PC-9 (cell line): ENCODE measurements around the gene CNTN6. TPM values are rescaled to one million over a fixed set of nuclear protein-coding genes. Genes with fewer than 3 reads are reported as not detected.
A peak's percentile ranks its signal among the peaks of the same experiment; 100 is the strongest.

Source experiments
- BruUV-seq: library from RNA; stranded (reverse); fragments of 400-500 nt; replicated peaks from 2 replicates; lab custom pipeline; 2021; lab: Mats Ljungman, UMichigan
- CTCF ChIA-PET: fragments of 300-600 bp; sonication (Branson Sonifier 250); formaldehyde crosslinking; loops from one replicate; lab custom pipeline; 2022; ENCODE audit warnings: antibody characterized with exemption; lab: Charles Lee
- POLR2A ChIA-PET: fragments of 300-600 bp; sonication (Branson Sonifier 250); formaldehyde crosslinking; loops from one replicate; lab custom pipeline; 2022; ENCODE audit warnings: antibody characterized with exemption; ENCODE audit not compliant: unreplicated experiment; lab: Charles Lee
- DNase-seq, 2 experiments: peaks; one replicate each; pipeline versions ENCODE4 v3.0.0 to v3.0.0-alpha.2; 2015 to 2022; ENCODE audit warnings: mixed read lengths in 1 of 2
- H2AFZ ChIP-seq: fragments of 200-600 bp; sonication (generic); 2 replicates; pipeline ENCODE4 v1.8.1; 2017; ENCODE audit warnings: antibody characterized with exemption
- H3F3A ChIP-seq: fragments of 200-600 bp; sonication (generic); 2 replicates; pipeline ENCODE4 v1.8.1; 2017; ENCODE audit warnings: antibody characterized with exemption, mild to moderate bottlenecking, low read depth; ENCODE audit not compliant: insufficient read depth
- H3K27ac ChIP-seq: fragments of 200-600 bp; sonication (generic); 2 replicates; pipeline ENCODE4 v1.6.1; 2016; ENCODE audit warnings: mixed run types
- H3K27me3 ChIP-seq: fragments of 200-600 bp; sonication (generic); 2 replicates; pipeline ENCODE4 v1.6.1; 2016; ENCODE audit warnings: low read depth, mixed run types; ENCODE audit not compliant: insufficient read depth
- H3K36me3 ChIP-seq: fragments of 200-600 bp; sonication (generic); 2 replicates; pipeline ENCODE4 v1.6.1; 2016; ENCODE audit warnings: low read depth, mixed run types
- H3K4me1 ChIP-seq: fragments of 200-600 bp; sonication (generic); replicated peaks from 2 replicates; pipeline ENCODE4 v1.6.1; 2016; ENCODE audit warnings: mixed run types; ENCODE audit not compliant: insufficient read depth
- H3K4me2 ChIP-seq: fragments of 200-600 bp; sonication (generic); 2 replicates; pipeline ENCODE4 v1.6.1; 2017; ENCODE audit warnings: mixed run types
- H3K4me3 ChIP-seq: fragments of 200-600 bp; sonication (generic); 2 replicates; pipeline ENCODE4 v1.6.1; 2016; ENCODE audit warnings: mixed run types
- H3K79me2 ChIP-seq: fragments of 200-600 bp; sonication (generic); 2 replicates; pipeline ENCODE4 v1.6.1; 2017; ENCODE audit warnings: low read depth, mixed run types
- H3K9me2 ChIP-seq: fragments of 200-600 bp; sonication (generic); 2 replicates; pipeline ENCODE4 v1.8.1; 2017; ENCODE audit warnings: mild to moderate bottlenecking; ENCODE audit not compliant: insufficient read depth
- H3K9me3 ChIP-seq: fragments of 200-600 bp; sonication (generic); 2 replicates; pipeline ENCODE4 v1.8.1; 2016; ENCODE audit warnings: low read depth; ENCODE audit not compliant: insufficient read depth
- H4K20me1 ChIP-seq: fragments of 200-600 bp; sonication (generic); 2 replicates; pipeline ENCODE4 v1.8.1; 2017; ENCODE audit not compliant: insufficient read depth
- EZH2 ChIP-seq: fragments of 200-600 bp; sonication (generic); IDR thresholded peaks from 2 replicates; pipeline ENCODE4 v1.8.0; 2017; ENCODE audit warnings: antibody characterized with exemption, low read depth
- intact Hi-C: fragments of 100-400 bp; cut with micrococcal nuclease; formaldehyde crosslinking; loops from one replicate; pipeline ENCODE4 v1.10.0; 2022; ENCODE audit not compliant: unreplicated experiment
- total RNA-seq: library from RNA; stranded (reverse); gene quantifications from 2 replicates; pipeline ENCODE4 v1.2.3, GENCODE V29; 2021
- TF ChIP-seq, protein P1 (sequence below): fragments of 200-600 bp; sonication (generic); conservative IDR thresholded peaks from 2 replicates; pipeline ENCODE4 v1.6.1; 2017; ENCODE audit warnings: mixed run types, antibody characterized with exemption, mild to moderate bottlenecking, moderate library complexity

CNTN6 gene
- total RNA-seq, 1 experiment from 2014 or later = not detected

- Histone ChIP-seq H3K4me1 (no peaks in the 10 kb centered on the region), H3K9me3 (no peaks in the 10 kb centered on the region), H3K79me2 (no peaks in the 10 kb centered on the region), H3F3A (no peaks in the 10 kb centered on the region), H3K27me3 (no peaks in the 10 kb centered on the region), H3K9me2 (no peaks in the 10 kb centered on the region), H2AFZ (no peak overlapping the region), H3K27ac (no peak overlapping the region), H4K20me1 (no peaks in the 10 kb centered on the region), H3K36me3 (no peaks in the 10 kb centered on the region), H3K4me2 (no peak overlapping the region), H3K4me3 (no peak overlapping the region)
- no peak for DNase-seq
- CTCF ChIA-PET = no interaction called here
- POLR2A ChIA-PET = no interaction called here
- intact Hi-C loops = no loop called here
- BruUV-seq = no TSS peak
- TF ChIP-seq EZH2 = no peak
- TF ChIP-seq, protein P1, sequence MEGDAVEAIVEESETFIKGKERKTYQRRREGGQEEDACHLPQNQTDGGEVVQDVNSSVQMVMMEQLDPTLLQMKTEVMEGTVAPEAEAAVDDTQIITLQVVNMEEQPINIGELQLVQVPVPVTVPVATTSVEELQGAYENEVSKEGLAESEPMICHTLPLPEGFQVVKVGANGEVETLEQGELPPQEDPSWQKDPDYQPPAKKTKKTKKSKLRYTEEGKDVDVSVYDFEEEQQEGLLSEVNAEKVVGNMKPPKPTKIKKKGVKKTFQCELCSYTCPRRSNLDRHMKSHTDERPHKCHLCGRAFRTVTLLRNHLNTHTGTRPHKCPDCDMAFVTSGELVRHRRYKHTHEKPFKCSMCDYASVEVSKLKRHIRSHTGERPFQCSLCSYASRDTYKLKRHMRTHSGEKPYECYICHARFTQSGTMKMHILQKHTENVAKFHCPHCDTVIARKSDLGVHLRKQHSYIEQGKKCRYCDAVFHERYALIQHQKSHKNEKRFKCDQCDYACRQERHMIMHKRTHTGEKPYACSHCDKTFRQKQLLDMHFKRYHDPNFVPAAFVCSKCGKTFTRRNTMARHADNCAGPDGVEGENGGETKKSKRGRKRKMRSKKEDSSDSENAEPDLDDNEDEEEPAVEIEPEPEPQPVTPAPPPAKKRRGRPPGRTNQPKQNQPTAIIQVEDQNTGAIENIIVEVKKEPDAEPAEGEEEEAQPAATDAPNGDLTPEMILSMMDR = no peak
Measured at GRCh38 chr3:1272546-1273265, 179.9 kb downstream of the CNTN6 start.

DNA sequence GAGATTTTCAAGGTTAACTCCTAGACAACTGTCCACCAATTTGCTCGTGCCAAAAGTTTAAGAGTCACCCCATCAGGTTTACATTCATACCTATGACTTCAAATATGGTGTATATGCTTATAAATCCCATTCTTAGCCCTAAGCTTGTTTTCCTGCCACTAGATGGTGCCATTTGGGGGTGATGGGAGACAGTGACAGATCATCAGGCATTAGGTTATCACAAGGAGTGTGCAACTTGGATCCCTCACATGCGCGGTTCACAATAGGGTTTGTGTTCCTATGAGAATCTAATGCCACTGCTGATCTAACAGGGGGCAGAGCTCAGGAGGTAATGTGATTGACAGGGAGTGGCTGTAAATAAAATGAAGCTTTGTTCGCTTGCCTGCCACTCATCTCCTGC lies 182.7 kb downstream of the CNTN6 start:
- Histone ChIP-seq H3K4me3 (no peak overlapping the region), H2AFZ (no peak overlapping the region), H4K20me1 (no peaks in the 10 kb centered on the region), H3K36me3 (no peaks in the 10 kb centered on the region), H3K9me3 (no peaks in the 10 kb centered on the region), H3K27ac (no peak overlapping the region), H3K9me2 (no peaks in the 10 kb centered on the region), H3K27me3 (no peaks in the 10 kb centered on the region), H3F3A (no peaks in the 10 kb centered on the region), H3K79me2 (no peaks in the 10 kb centered on the region), H3K4me2 (no peak overlapping the region), H3K4me1 (no peaks in the 10 kb centered on the region)
- intact Hi-C loops = no loop called here
- POLR2A ChIA-PET = no interaction called here
- BruUV-seq = no TSS peak
- CTCF ChIA-PET = no interaction called here
- DNase-seq = no peak
- TF ChIP-seq, protein P1 = 0 out of 2 replicates have a peak, but pooled peaks have one; percentile 16
- no peak for TF ChIP-seq EZH2

DNA sequence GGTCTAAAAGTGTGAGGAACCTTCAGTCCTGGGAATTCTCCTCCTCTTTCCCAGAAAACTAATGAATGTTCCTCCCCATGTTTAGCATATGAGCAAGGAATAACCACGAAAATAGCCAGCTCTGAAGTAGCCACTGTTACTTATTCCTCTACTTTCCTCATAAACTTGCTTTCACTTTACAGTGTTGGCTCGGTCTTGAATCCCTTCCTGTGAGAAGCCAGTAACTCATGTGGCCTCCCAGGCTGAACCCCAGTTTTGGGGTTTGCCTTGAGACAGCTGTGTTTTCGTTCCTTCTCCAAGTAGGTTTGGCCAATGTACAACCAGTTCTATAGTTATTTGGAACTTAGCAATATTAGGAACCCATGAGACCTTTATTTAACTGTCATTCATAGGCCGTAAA lies 195.0 kb downstream of the CNTN6 start:
- no peaks in the 10 kb centered on the region for H3K79me2 ChIP-seq
- no peak overlapping the region for H3K4me2 ChIP-seq
- BruUV-seq = no TSS peak
- CTCF ChIA-PET = no interaction called here
- H3K4me3 ChIP-seq = no peak overlapping the region
- H3F3A ChIP-seq = no peaks in the 10 kb centered on the region
- H3K27me3 ChIP-seq = no peaks in the 10 kb centered on the region
- H3K9me3 ChIP-seq = no peaks in the 10 kb centered on the region
- H2AFZ ChIP-seq = no peak overlapping the region
- intact Hi-C loops = no loop called here
- TF ChIP-seq, protein P1 = no peak
- no peak for TF ChIP-seq EZH2
- H3K4me1 ChIP-seq = no peaks in the 10 kb centered on the region
- POLR2A ChIA-PET = no interaction called here
- no peaks in the 10 kb centered on the region for H3K36me3 ChIP-seq
- no peaks in the 10 kb centered on the region for H3K9me2 ChIP-seq
- no peak overlapping the region for H3K27ac ChIP-seq
- DNase-seq = no peak
- H4K20me1 ChIP-seq = no peaks in the 10 kb centered on the region
